HG03354 (cell line): ENCODE measurements around the gene USP25.

Experiments
- ATAC-seq: cut with Tn5 transposase; IDR thresholded peaks from one replicate; pipeline ENCODE4 v1.9.1; 2021; ENCODE audit warnings: mild to moderate bottlenecking; ENCODE audit not compliant: unreplicated experiment, poor library complexity, severe bottlenecking

Gene USP25

GRCh38 chr21:15729674-15730483, at the start of gene USP25:
USP25 (plus strand) TSS chr21:15729982; CDS start chr21:15730394, 412 bp downstream.
- peak; percentile 58 for ATAC-seq

DNA sequence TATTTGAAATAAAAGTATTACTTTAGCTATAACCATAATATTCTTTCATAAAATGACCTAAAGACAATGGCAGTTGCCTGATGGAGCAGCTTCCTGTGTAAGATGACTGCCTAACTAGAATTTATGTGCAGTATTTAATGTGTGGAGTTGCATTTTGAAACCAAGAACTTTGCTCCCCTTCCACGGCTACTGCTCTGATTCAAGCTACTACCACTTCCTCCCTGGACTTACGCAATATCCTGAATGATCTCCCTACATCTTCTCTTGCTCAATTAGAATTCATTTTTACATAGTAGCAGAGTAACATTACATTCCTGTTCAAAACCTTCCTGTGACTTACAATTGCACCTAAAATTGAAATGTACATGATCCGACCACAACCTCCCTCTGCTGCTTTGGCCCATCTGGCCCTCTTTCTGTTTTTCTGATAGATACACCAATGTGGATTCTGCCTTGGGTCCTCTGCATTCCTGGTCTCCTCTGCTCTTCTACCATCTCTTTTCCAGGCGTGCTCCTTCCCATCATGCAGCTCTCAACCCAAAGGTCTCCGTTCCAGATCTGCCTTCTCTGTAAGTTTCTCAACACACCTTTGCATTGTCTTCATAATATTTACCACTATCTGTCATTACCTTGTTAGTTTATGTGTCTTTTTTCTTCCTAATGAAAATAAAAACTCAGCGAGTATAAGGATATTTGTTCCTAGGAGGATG, 47.4 kb upstream of the USP25 start:
- ATAC-seq, result no peak

DNA sequence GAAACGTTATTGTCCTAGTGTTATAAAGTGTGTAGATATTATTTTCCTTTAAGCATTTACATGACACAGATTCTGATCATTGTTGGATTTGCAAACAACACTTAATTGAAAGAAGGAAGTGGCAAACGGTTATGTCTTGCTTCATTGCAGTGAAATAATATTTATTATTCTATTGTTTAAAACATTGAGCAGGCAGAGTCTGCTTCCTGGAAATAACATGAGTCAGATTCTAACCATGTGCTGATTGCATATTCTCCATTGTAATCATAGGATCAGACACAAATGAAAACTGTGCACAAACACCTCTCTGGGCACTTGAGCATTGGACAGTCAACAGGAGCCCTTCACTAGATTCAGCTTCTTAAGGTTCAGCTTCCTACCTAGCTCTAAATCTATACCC, 46.8 kb upstream of the USP25 start:
- ATAC-seq, result no peak

- ATAC-seq, result no peak
Observed at GRCh38 chr21:15686506-15686905, 43.3 kb upstream of the USP25 start.

DNA sequence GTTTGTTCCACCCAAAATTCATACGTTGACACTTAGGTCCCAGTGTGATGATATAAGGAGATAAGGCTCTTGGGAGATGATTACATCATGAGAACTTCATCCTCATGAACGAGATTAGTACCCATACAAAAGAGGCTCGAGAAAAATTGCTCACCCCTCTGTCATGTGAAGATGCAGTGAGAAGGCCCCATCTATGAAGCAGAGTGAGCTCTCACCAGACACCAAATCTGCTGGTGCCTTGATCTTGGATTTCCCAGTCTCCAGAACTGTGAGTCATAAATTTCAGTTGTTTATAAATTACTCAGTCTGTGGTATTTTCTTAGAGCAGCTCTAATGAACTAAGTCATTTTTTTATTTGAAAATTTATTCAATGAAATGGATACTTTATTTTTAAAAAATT, 42.6 kb upstream of the USP25 start:
- no peak for ATAC-seq

- ATAC-seq, result no peak
Observed at GRCh38 chr21:15688016-15688415, 41.8 kb upstream of the USP25 start.

- no peak for ATAC-seq
Observed at GRCh38 chr21:15688809-15689208, 41.0 kb upstream of the USP25 start.

DNA sequence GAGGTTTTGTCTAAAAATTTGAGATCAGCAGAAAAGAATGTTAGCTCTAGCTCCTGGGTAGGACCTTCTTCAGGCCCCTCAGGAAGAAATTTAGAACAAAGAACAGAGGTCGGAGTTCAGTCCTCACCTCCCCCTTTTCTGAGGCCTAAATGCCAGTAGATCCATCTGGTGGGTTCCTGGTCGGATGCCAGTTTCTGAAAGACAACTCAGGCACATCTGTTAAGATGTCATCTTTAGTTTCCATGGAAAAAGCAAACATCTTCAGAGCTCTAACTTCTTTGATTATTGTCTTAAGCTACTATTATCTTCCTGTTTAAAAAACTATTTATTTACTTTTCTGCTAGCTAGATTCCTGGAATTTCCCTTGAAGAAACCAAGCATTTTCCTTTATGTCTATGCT, 37.1 kb upstream of the USP25 start:
- ATAC-seq, result no peak

GRCh38 chr21:15695241-15695640, 34.5 kb upstream of the USP25 start:
- no peak for ATAC-seq

- ATAC-seq, result no peak
Observed at GRCh38 chr21:15701830-15702229, 28.0 kb upstream of the USP25 start.

GRCh38 chr21:15703932-15704331, 25.9 kb upstream of the USP25 start:
- no peak for ATAC-seq

GRCh38 chr21:15706696-15707095, 23.1 kb upstream of the USP25 start:
- no peak for ATAC-seq

DNA sequence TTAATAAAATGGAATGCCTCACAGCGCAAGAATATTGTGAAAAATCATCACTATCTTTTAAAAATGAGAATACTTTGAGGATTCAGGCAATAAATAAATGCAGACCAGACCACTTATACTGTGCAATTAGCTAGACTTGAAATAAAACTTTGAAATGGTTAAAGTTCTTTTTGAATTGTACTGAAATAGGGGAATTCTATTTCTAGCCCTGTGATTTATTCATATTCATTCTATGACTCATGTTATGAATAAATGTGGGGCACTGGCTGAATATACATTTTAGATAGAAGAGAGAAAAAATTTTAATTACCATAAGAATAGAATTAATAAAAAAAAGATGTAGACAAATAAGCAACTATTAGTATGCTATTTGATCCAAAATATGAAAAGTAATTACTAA, 16.4 kb upstream of the USP25 start:
- no peak for ATAC-seq

- ATAC-seq, result no peak
Observed at GRCh38 chr21:15718711-15719110, 11.1 kb upstream of the USP25 start.

DNA sequence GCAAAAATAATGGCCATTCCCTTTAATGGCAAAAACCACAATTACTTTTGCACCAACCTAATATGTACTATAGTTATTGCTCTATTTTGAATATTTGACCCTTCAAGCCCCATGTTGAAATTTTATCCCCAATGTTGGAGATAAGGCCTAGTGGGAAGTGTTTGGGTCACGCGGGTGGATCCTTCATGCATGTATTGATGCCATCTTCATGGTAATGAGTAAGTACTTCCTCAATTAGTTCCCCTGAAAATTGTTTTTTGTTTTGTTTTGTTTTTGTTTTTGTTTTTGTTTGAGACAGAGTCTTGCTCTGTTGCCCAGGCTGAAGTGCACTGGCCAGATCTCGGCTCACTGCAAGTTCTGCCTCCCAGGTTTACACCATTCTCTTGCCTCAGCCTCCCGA, 9.8 kb upstream of the USP25 start:
- ATAC-seq, result no peak

DNA sequence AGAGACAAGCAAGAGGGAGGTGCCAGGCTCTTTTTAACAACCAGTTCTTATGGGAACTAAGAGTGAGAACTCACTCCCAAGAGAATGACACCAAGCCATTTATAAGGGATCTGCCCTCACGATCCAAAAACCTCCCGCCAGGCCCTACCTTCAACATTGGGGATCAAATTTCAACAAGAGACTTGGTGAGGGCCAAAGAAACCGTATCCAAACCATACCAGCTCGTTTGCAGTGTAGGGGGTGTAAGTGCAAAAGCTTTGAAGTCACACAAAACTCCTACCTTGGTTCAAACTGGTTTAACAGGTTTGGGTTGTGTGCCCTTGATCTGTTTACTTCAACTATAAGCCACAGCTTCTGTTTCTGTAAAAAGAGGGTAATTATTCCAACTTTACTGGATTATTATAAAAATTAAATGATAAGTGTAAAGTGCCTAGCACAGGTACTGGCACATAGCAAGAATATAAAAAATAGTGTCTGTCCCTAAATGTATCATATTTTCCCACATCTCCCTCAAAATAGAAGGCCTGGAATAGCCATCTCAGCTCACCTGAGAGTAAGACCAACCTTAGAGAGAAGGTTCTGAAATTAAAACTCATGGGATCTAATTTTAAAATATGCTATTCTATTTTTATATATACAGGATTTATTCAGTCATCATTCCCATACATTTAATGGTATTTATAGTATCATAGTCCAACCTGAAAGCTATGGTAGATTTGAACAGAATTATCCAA, 7.0 kb upstream of the USP25 start:
- no peak for ATAC-seq

GRCh38 chr21:15725949-15726348, 3.8 kb upstream of the USP25 start:
- no peak for ATAC-seq

GRCh38 chr21:15728046-15728445, 1.7 kb upstream of the USP25 start:
- ATAC-seq, result no peak

GRCh38 chr21:15729346-15729673, 472 bp upstream of the USP25 start:
- no peak for ATAC-seq

DNA sequence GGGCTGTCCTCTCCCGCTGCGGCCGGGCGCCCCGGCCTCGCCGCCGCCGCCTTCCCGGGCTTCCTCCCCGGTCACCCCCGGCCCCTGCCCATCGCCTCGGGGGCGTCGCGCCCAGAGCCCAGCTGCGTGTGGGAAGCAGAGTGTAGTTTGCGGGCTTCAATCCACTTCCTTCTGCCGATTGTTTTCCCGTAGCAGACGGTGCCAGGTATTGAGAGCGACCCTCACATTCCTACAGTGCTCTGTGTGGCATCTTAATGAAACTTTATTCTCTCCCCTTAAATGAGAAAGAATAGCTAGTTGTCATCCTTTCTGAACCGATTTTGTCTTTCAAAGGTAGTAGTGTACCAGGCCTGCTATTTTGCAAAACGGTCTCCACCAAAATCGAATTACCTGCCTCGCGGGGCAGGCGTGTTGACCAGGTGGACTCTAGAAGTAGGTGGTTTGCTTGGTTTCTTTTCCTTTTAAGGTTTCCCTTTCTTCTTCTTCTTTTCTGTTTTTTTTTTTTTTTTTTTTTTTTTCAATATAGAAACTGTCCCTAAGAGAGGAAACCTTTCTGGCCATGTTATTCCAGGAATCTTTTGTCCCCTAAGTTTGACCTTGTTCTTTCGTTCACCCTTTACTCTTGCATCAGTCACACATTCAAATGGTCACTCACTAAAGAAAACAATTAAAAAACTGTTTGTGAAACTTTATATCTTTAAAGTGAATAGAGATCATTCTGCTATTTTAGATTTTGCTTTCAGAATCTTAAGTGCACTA, 881 bp downstream of the USP25 start:
- peak; percentile 8 for ATAC-seq
